ENCODE measurements around the gene ADAM23. TPM values are rescaled to one million over a fixed set of nuclear protein-coding genes. Genes with fewer than 3 reads are reported as not detected.

Gene ADAM23
- total and polyA plus RNA-seq, 2 experiments from 2014 or later: 1.8 to 4.4 TPM

DNA sequence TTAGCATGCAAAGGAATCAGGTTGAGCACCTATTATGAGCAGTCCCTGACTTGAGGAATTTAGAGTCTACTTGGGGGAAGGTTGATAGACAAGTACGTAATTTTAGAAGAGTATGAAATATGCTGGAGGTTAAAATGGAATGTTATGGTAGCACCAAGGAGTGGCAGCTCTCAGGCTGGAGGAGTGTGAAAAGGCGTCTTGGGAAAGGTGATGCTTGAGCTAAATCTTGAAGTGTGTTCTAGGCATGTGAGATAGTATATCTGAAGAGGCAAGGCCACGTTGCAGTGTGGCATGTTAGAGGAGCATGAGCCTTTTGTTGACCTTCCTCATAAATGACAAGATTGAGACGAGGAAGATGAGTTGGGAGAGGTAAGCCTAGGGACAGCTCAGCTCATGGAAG, 39.3 kb downstream of the ADAM23 start:
- no peak overlapping the region for H3K9ac ChIP-seq
- H3K9me3 ChIP-seq (ENCODE audit: low read depth): no peaks in the 10 kb centered on the region
- TF ChIP-seq EZH2phosphoT487 (IDR thresholded peaks at IDR 0.05; ENCODE audit: insufficient read depth, low read depth) (no peak), EZH2 (IDR thresholded peaks at IDR 0.05; ENCODE audit: insufficient read depth, poor library complexity, severe bottlenecking) (no peak)
- no peaks in the 10 kb centered on the region for H3K79me2 ChIP-seq (ENCODE audit: insufficient read depth)
- H3K4me2 ChIP-seq (ENCODE audit: unreplicated experiment): no peak overlapping the region
- no peaks in the 10 kb centered on the region for H3K27me3 ChIP-seq (replicated peaks; ENCODE audit: insufficient read depth)
- 76 to 80% methylated on average over 4 of the region's 4 CpGs for WGBS, 2 experiments (ENCODE audit: low coverage in 1 of 2, low lambda C conversion rate in 2 of 2, missing lambda C conversion rate in 2 of 2)
- in situ Hi-C loops (cut with MboI): no loop called here
- no peak overlapping the region for H3K27ac ChIP-seq
- no peak overlapping the region for H2AFZ ChIP-seq
- no peak for DNase-seq
- H3K4me3 ChIP-seq: no peak overlapping the region
- no peaks in the 10 kb centered on the region for H3K9me2 ChIP-seq (ENCODE audit: insufficient read depth)
- H3F3A ChIP-seq (ENCODE audit: insufficient read depth): no peaks in the 10 kb centered on the region
- no peaks in the 10 kb centered on the region for H3K36me3 ChIP-seq (ENCODE audit: low read depth)
- H3K4me1 ChIP-seq (ENCODE audit: insufficient read depth): no peaks in the 10 kb centered on the region
- no peaks in the 10 kb centered on the region for H4K20me1 ChIP-seq (ENCODE audit: insufficient read depth)

DNA sequence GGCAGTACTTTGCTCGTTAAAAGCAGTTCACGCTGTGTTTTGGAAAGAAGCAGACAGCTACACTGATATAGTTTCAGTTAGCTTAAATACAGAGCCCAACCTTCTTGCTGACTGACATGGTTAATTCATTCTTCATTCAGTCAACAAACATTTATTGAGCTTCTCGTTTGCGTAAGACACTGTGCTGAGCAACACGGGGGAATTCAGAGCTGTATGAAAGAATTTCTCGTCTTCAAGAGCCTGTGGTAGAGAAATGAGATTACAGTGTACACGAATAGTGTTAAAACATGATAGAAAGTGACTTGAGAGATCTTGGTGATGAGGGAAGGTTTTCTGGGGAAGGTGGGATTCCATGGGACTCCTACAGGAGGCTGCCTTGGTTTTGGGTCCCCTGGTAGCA, 44.7 kb downstream of the ADAM23 start:
- H3K9me2 ChIP-seq (ENCODE audit: insufficient read depth): no peaks in the 10 kb centered on the region
- no peak for DNase-seq
- H2AFZ ChIP-seq: no peak overlapping the region
- no peaks in the 10 kb centered on the region for H3F3A ChIP-seq (ENCODE audit: insufficient read depth)
- TF ChIP-seq EZH2 (IDR thresholded peaks at IDR 0.05; ENCODE audit: insufficient read depth, poor library complexity, severe bottlenecking): no peak
- H3K27ac ChIP-seq: no peak overlapping the region
- no peak overlapping the region for H3K4me2 ChIP-seq (ENCODE audit: unreplicated experiment)
- no peaks in the 10 kb centered on the region for H4K20me1 ChIP-seq (ENCODE audit: insufficient read depth)
- no peaks in the 10 kb centered on the region for H3K4me1 ChIP-seq (ENCODE audit: insufficient read depth)
- no peaks in the 10 kb centered on the region for H3K27me3 ChIP-seq (replicated peaks; ENCODE audit: insufficient read depth)
- no peak overlapping the region for H3K9ac ChIP-seq
- no peaks in the 10 kb centered on the region for H3K79me2 ChIP-seq (ENCODE audit: insufficient read depth)
- H3K36me3 ChIP-seq (ENCODE audit: low read depth): no peaks in the 10 kb centered on the region
- H3K4me3 ChIP-seq: no peak overlapping the region
- in situ Hi-C loops (cut with MboI): no loop called here
- 90 to 93% methylated on average over 7 of the region's 7 CpGs for WGBS, 2 experiments (ENCODE audit: low coverage in 1 of 2, low lambda C conversion rate in 2 of 2, missing lambda C conversion rate in 2 of 2)
- no peaks in the 10 kb centered on the region for H3K9me3 ChIP-seq (ENCODE audit: low read depth)

DNA sequence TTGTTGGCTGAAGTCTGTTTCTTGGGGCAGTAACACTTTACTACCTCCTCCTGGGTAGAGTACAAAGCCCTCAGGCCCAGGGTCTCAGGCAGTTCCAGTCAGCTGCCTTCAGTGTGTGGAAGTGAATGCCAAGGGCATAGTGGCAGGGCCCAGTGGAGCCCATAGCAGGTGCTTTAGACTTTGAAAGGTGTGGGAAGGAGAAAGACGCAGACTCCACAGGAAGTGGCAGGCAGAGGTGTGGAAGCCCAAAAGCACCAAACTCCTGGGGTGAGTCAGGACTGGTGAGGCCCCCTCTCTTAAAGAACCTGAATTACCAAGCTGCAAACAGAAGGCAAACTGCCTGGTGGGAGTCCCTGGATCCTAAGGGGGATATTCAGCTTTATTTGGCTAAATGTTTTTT, 45.3 kb downstream of the ADAM23 start:
- TF ChIP-seq EZH2phosphoT487 (IDR thresholded peaks at IDR 0.05; ENCODE audit: insufficient read depth, low read depth) (no peak), EZH2 (IDR thresholded peaks at IDR 0.05; ENCODE audit: insufficient read depth, poor library complexity, severe bottlenecking) (no peak)
- WGBS, 2 experiments (ENCODE audit: low coverage in 1 of 2, low lambda C conversion rate in 2 of 2, missing lambda C conversion rate in 2 of 2): 62 to 69% methylated on average over 1 of the region's 1 CpG
- no peak for DNase-seq
- Histone ChIP-seq H3K27me3 (replicated peaks; ENCODE audit: insufficient read depth) (no peaks in the 10 kb centered on the region), H3K36me3 (ENCODE audit: low read depth) (no peaks in the 10 kb centered on the region), H3K9me2 (ENCODE audit: insufficient read depth) (no peaks in the 10 kb centered on the region), H3K79me2 (ENCODE audit: insufficient read depth) (no peaks in the 10 kb centered on the region), H3K4me3 (no peak overlapping the region), H3K27ac (no peak overlapping the region), H2AFZ (no peak overlapping the region), H3K4me1 (ENCODE audit: insufficient read depth) (no peaks in the 10 kb centered on the region), H3K4me2 (ENCODE audit: unreplicated experiment) (no peak overlapping the region), H3K9ac (no peak overlapping the region), H4K20me1 (ENCODE audit: insufficient read depth) (no peaks in the 10 kb centered on the region), H3K9me3 (ENCODE audit: low read depth) (no peaks in the 10 kb centered on the region), H3F3A (ENCODE audit: insufficient read depth) (no peaks in the 10 kb centered on the region)
- in situ Hi-C loops (cut with MboI): no loop called here

DNA sequence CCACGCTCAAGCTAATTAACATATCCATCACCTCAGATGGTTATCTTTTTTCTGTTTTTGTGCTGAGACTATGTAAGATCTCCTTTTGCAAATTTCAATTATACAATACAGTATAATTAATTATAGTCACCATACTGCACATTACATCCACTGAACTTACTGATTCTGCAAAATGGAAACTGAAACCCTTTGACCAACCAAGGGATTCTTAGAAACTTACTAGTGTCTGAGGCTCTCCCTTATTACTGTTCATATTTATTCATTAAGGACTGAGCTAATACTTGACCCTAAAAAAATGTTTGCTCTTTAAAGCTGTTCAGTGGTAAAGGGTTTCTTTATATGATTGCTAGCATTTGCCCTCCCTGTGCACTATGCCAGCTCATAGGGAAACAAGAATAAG, 50.7 kb downstream of the ADAM23 start:
- DNase-seq: no peak
- H3K36me3 ChIP-seq (ENCODE audit: low read depth): no peaks in the 10 kb centered on the region
- H3K9ac ChIP-seq: no peak overlapping the region
- no peaks in the 10 kb centered on the region for H3K79me2 ChIP-seq (ENCODE audit: insufficient read depth)
- no peaks in the 10 kb centered on the region for H3K4me1 ChIP-seq (ENCODE audit: insufficient read depth)
- H3K27me3 ChIP-seq (replicated peaks; ENCODE audit: insufficient read depth): no peaks in the 10 kb centered on the region
- in situ Hi-C loops (cut with MboI): no loop called here
- no peaks in the 10 kb centered on the region for H3F3A ChIP-seq (ENCODE audit: insufficient read depth)
- no peak overlapping the region for H3K4me3 ChIP-seq
- no peak overlapping the region for H3K4me2 ChIP-seq (ENCODE audit: unreplicated experiment)
- H3K27ac ChIP-seq: no peak overlapping the region
- no peaks in the 10 kb centered on the region for H3K9me3 ChIP-seq (ENCODE audit: low read depth)
- H2AFZ ChIP-seq: no peak overlapping the region
- TF ChIP-seq EZH2 (IDR thresholded peaks at IDR 0.05; ENCODE audit: insufficient read depth, poor library complexity, severe bottlenecking) (no peak), EZH2phosphoT487 (IDR thresholded peaks at IDR 0.05; ENCODE audit: insufficient read depth, low read depth) (no peak)
- H3K9me2 ChIP-seq (ENCODE audit: insufficient read depth): no peaks in the 10 kb centered on the region
- no peaks in the 10 kb centered on the region for H4K20me1 ChIP-seq (ENCODE audit: insufficient read depth)
- 75 to 84% methylated on average over 1 of the region's 1 CpG for WGBS, 2 experiments (ENCODE audit: low coverage in 1 of 2, low lambda C conversion rate in 2 of 2, missing lambda C conversion rate in 2 of 2)

DNA sequence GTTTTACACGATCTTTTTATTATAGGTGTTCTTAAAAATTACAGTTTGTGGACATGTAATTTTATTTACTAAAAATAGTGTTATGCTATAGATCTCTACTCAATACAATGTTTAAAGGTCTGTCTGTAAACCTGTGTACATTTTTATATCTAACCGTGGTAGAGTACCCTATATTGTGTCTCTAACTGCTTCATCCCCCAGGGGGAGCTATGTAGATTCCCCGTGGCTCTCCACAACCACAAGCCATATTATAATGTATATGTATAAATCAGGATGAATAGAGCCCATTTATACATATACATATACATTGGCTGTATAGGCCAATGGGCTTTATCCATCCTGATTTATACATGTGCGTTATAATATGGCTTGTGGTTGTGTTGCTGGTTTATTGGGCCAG, 59.4 kb downstream of the ADAM23 start:
- H3K4me2 ChIP-seq (ENCODE audit: unreplicated experiment): no peak overlapping the region
- H2AFZ ChIP-seq: no peak overlapping the region
- no peak for DNase-seq
- no peaks in the 10 kb centered on the region for H3K36me3 ChIP-seq (ENCODE audit: low read depth)
- H3K27me3 ChIP-seq (replicated peaks; ENCODE audit: insufficient read depth): no peaks in the 10 kb centered on the region
- no peaks in the 10 kb centered on the region for H3K9me3 ChIP-seq (ENCODE audit: low read depth)
- H3K27ac ChIP-seq: no peak overlapping the region
- H3K9ac ChIP-seq: no peak overlapping the region
- in situ Hi-C loops (cut with MboI): no loop called here
- no peaks in the 10 kb centered on the region for H3K79me2 ChIP-seq (ENCODE audit: insufficient read depth)
- no peaks in the 10 kb centered on the region for H3K4me1 ChIP-seq (ENCODE audit: insufficient read depth)
- 74 to 85% methylated on average over 4 of the region's 4 CpGs for WGBS, 2 experiments (ENCODE audit: low coverage in 1 of 2, low lambda C conversion rate in 2 of 2, missing lambda C conversion rate in 2 of 2)
- no peak overlapping the region for H3K4me3 ChIP-seq
- no peaks in the 10 kb centered on the region for H4K20me1 ChIP-seq (ENCODE audit: insufficient read depth)
- no peak for TF ChIP-seq EZH2phosphoT487 (IDR thresholded peaks at IDR 0.05; ENCODE audit: insufficient read depth, low read depth)
- no peak for TF ChIP-seq EZH2 (IDR thresholded peaks at IDR 0.05; ENCODE audit: insufficient read depth, poor library complexity, severe bottlenecking)
- H3F3A ChIP-seq (ENCODE audit: insufficient read depth): no peaks in the 10 kb centered on the region
- no peaks in the 10 kb centered on the region for H3K9me2 ChIP-seq (ENCODE audit: insufficient read depth)
